Left lung (tissue), 10 donors: ENCODE measurements around the gene FCER1G. TPM values are rescaled to one million over a fixed set of nuclear protein-coding genes. Genes with fewer than 3 reads are reported as not detected.
A peak's percentile ranks its signal among the peaks of the same experiment; 100 is the strongest.

Experiments used
- ATAC-seq: fragments of 200-7000 bp; cut with Tn5 transposase; one replicate; pipeline ENCODE4 v1.9.1; 2020; ENCODE audit warnings: moderate library complexity
- DNase-seq, 4 donors: peaks; one replicate each; pipeline ENCODE4 v3.0.0-alpha.2; 2013 to 2020
- H3K27ac ChIP-seq, 2 donors: fragments of 200-600 bp; sonication (generic) in 1 of 2; one replicate each; pipeline versions ENCODE4 v1.5.0 to v1.8.0; 2020 to 2021
- H3K27me3 ChIP-seq, 2 donors: fragments of 200-600 bp; sonication (generic) in 1 of 2; one replicate each; pipeline versions ENCODE4 v1.5.0 to v1.8.0; 2020 to 2021
- H3K36me3 ChIP-seq, 2 donors: fragments of 200-600 bp; sonication (generic) in 1 of 2; one replicate each; pipeline versions ENCODE4 v1.5.0 to v1.8.0; 2020 to 2021
- H3K4me1 ChIP-seq, 2 donors: fragments of 200-600 bp; one replicate each; pipeline ENCODE4 v1.8.0; 2021
- H3K4me3 ChIP-seq, 2 donors: fragments of 200-600 bp; sonication (generic) in 1 of 2; one replicate each; pipeline versions ENCODE4 v1.5.0 to v1.8.0; 2020 to 2021; ENCODE audit warnings: mild to moderate bottlenecking in 1 of 2
- H3K9me3 ChIP-seq, 2 donors: fragments of 200-600 bp; sonication (generic) in 1 of 2; one replicate each; pipeline versions ENCODE4 v1.5.0 to v1.8.0; 2020 to 2021
- CTCF ChIP-seq, 2 donors: fragments of 200-600 bp; sonication (generic) in 1 of 2; IDR thresholded peaks; one replicate each; pipeline versions ENCODE4 v1.5.0 to v1.8.0; 2021; ENCODE audit warnings: antibody characterized with exemption in 2 of 2
- intact Hi-C, 2 donors: fragments of 100-400 bp; cut with DNase I; formaldehyde crosslinking; loops; one replicate each; pipeline versions ENCODE4 v1.11.2 to v1.14.2; 2022
- polyA plus RNA-seq, 6 donors: library from polyadenylated mRNA; unstranded; fragments of 120-200 nt; gene quantifications; one replicate each; pipeline ENCODE4 v1.2.1, GENCODE V29; 2013; ENCODE audit not compliant: insufficient read length in 6 of 6
- total RNA-seq, 2 donors: library from RNA; stranded (reverse); fragmentation: NEBNext Ultra II Directional; extraction: Animal tissue kit (Norgen Biotek cat#: 25700); gene quantifications; one replicate each; pipeline ENCODE4 v1.2.1, GENCODE V29; 2021
- donor health status: DM: no; HTN: yes; CAD: no.
- donor health status: DM: no; HTN: no; CAD: no.

FCER1G gene
- total and polyA plus RNA-seq, 8 donors: 14.6 to 329 (median 16.5) TPM

DNA sequence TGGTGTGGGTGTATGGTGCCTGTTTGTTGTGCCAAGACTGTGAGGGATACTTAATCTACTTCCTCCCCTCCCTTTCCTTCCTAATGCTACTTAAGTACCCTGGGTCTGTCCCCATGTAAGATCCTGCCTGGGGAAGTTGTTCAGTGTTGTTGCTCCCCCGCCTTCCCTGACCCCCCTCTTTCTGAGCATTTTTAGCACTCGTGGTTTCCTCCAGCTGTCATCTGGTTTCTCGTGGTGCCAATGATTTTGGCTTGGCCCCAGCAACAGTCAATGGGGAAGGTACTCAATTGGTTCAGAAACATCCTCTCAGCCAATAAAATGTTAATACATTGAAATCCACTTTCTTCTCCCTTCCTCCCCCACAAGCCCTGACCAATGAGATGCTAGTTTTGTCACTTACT, 29.8 kb upstream of the FCER1G start:
- Histone ChIP-seq H3K27me3 (no peaks in the 10 kb centered on the region), H3K27ac (peak overlapping the region; percentile 78 to 85), H3K36me3 (no peaks in the 10 kb centered on the region), H3K4me1 (peaks cover 5 to 73% of the 10 kb centered on the region in 2 donors), H3K9me3 (no peaks in the 10 kb centered on the region), H3K4me3 (no peak overlapping the region)
- no peak for TF ChIP-seq CTCF (IDR thresholded peaks at IDR 0.05)
- intact Hi-C loops: no loop called here
- ATAC-seq (peak; percentile 80), DNase-seq (peak in 2 of 4 donors; percentile 81 to 84)

- Histone ChIP-seq H3K4me3 (no peak overlapping the region), H3K27ac (peak overlapping the region; percentile 78 to 85), H3K36me3 (peaks cover 0 to 4% of the 10 kb centered on the region in 2 donors), H3K9me3 (no peaks in the 10 kb centered on the region), H3K27me3 (peaks cover 0 to under 1% of the 10 kb centered on the region in 2 donors), H3K4me1 (peaks cover 5 to 73% of the 10 kb centered on the region in 2 donors)
- intact Hi-C loops: no loop called here
- TF ChIP-seq CTCF (IDR thresholded peaks at IDR 0.05): no peak
- DNase-seq (peak in 1 of 4 donors; percentile 42), ATAC-seq (peak; percentile 54)
These were observed 29.3 kb upstream of the FCER1G start for GRCh38 chr1:161185732-161186311.

DNA sequence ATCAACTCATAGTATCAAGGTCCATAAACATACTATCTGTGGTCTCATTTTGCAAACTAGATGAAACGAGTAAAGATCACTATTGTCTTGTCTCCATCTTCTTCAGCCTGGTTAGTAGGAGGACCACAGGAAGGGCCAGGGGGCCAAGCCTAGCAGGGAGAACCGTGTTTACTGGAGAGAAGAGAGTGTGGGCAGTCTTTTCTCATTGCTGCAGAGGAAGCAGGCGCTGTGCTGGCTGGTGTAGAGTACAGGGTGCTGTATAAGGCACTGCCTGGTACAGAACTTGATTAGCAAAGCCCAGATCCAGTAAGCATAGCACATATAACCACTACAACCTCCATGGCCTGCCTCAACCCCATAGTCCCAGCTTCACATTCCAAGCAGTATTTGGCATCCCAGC, 27.8 kb upstream of the FCER1G start:
- TF ChIP-seq CTCF (IDR thresholded peaks at IDR 0.05): no peak
- Histone ChIP-seq H3K27me3 (peaks cover 0 to 4% of the 10 kb centered on the region in 2 donors), H3K36me3 (peaks cover 0 to 14% of the 10 kb centered on the region in 2 donors), H3K4me3 (no peak overlapping the region), H3K4me1 (peaks cover 5 to 71% of the 10 kb centered on the region in 2 donors), H3K27ac (no peak overlapping the region), H3K9me3 (no peaks in the 10 kb centered on the region)
- DNase-seq (no peak), ATAC-seq (no peak)
- intact Hi-C loops: no loop called here

DNA sequence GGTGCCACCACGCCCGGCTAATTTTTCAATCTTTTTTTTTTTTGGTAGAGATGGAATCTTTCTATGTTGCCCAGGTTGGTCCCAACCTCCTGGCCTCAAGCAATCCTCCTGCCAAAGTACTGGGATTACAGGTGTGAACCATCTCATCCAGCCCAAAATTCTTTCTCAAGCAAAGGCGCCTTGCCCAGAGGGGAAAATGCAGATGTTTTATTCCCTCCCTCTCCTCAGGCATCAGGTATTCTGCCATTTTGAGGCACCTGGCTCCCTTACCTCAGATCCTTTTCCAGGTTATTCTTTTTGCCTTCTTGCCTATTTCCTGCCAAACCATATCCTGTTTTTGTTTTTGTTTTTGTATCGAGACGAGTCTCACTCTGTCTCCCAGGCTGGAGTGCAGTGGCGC, 26.7 kb upstream of the FCER1G start:
- intact Hi-C loops: no loop called here
- no peaks in the 10 kb centered on the region for H3K9me3 ChIP-seq
- H3K4me1 ChIP-seq: peaks cover 5 to 69% of the 10 kb centered on the region in 2 donors
- H3K36me3 ChIP-seq: peaks cover 0 to 14% of the 10 kb centered on the region in 2 donors
- no peak overlapping the region for H3K4me3 ChIP-seq
- no peak overlapping the region for H3K27ac ChIP-seq
- peaks cover 0 to 4% of the 10 kb centered on the region in 2 donors for H3K27me3 ChIP-seq
- ATAC-seq (no peak), DNase-seq (no peak)
- no peak for TF ChIP-seq CTCF (IDR thresholded peaks at IDR 0.05)

GRCh38 chr1:161189036-161189435, 26.1 kb upstream of the FCER1G start:
- Histone ChIP-seq H3K27ac (no peak overlapping the region), H3K4me3 (no peak overlapping the region), H3K9me3 (no peaks in the 10 kb centered on the region), H3K4me1 (peaks cover 5 to 66% of the 10 kb centered on the region in 2 donors), H3K27me3 (peaks cover 0 to 4% of the 10 kb centered on the region in 2 donors), H3K36me3 (peaks cover 0 to 14% of the 10 kb centered on the region in 2 donors)
- ATAC-seq: no peak
- no peak for TF ChIP-seq CTCF (IDR thresholded peaks at IDR 0.05)
- DNase-seq: no peak
- intact Hi-C loops: no loop called here
